H9 (cell line): ENCODE results near the gene PSMB7. TPM values are rescaled to one million over a fixed set of nuclear protein-coding genes. Genes with fewer than 3 reads are reported as not detected.

Experiments used
- DNase-seq: peaks from one replicate; pipeline ENCODE4 v3.0.0-alpha.2; 2017
- H2AFZ ChIP-seq: one replicate; pipeline ENCODE4 v1.6.1; 2013; ENCODE audit warnings: mild to moderate bottlenecking, low read length, control low read depth, moderate library complexity
- H2AK5ac ChIP-seq: 2 replicates; pipeline ENCODE4 v1.6.1; 2013; ENCODE audit warnings: low read length, control low read depth, mixed read lengths; ENCODE audit not compliant: insufficient read length
- H2BK120ac ChIP-seq: one replicate; pipeline ENCODE4 v1.6.1; 2013; ENCODE audit warnings: low read depth, mild to moderate bottlenecking, low read length, control low read depth, inconsistent platforms; ENCODE audit not compliant: poor library complexity, severe bottlenecking
- H2BK12ac ChIP-seq: 2 replicates; pipeline ENCODE4 v1.6.1; 2013; ENCODE audit warnings: low read length, control low read depth, mixed read lengths, low read depth; ENCODE audit not compliant: insufficient read length
- H2BK15ac ChIP-seq: 2 replicates; pipeline ENCODE4 v1.6.1; 2013; ENCODE audit warnings: low read depth, low read length, control low read depth
- H2BK20ac ChIP-seq: one replicate; pipeline ENCODE4 v1.6.1; 2013; ENCODE audit warnings: low read depth, mild to moderate bottlenecking, low read length, control low read depth, inconsistent platforms; ENCODE audit not compliant: poor library complexity, severe bottlenecking
- H2BK5ac ChIP-seq: 2 replicates; pipeline ENCODE4 v1.6.1; 2013; ENCODE audit warnings: low read length, control low read depth, mixed read lengths; ENCODE audit not compliant: insufficient read length
- H3K14ac ChIP-seq: 2 replicates; pipeline ENCODE4 v1.6.1; 2013; ENCODE audit warnings: low read length, control low read depth; ENCODE audit not compliant: insufficient read depth
- H3K18ac ChIP-seq: 2 replicates; pipeline ENCODE4 v1.6.1; 2013; ENCODE audit warnings: low read depth, mild to moderate bottlenecking, mixed read lengths, low read length, control low read depth; ENCODE audit not compliant: insufficient read length
- H3K23ac ChIP-seq: 2 replicates; pipeline ENCODE4 v1.6.1; 2013; ENCODE audit warnings: low read length, control low read depth, mixed read lengths, low read depth; ENCODE audit not compliant: insufficient read length
- H3K23me2 ChIP-seq: 2 replicates; pipeline ENCODE4 v1.6.1; 2013; ENCODE audit warnings: low read depth, mild to moderate bottlenecking, mixed read lengths, low read length, control low read depth; ENCODE audit not compliant: insufficient read length, poor library complexity, severe bottlenecking
- H3K27ac ChIP-seq: 2 replicates; pipeline ENCODE4 v1.5.1; 2013; ENCODE audit warnings: low read length, control low read depth, mixed read lengths, low read depth; ENCODE audit not compliant: insufficient read length
- H3K27me3 ChIP-seq: 2 replicates; pipeline ENCODE4 v1.6.1; 2013; ENCODE audit warnings: low read length, control low read depth, inconsistent platforms; ENCODE audit not compliant: insufficient read depth
- H3K4ac ChIP-seq: 2 replicates; pipeline ENCODE4 v1.6.1; 2013; ENCODE audit warnings: low read depth, mild to moderate bottlenecking, control low read depth, inconsistent platforms, low read length, moderate library complexity
- H3K4me1 ChIP-seq: 2 replicates; pipeline ENCODE4 v1.6.1; 2013; ENCODE audit warnings: low read length, control low read depth, inconsistent platforms; ENCODE audit not compliant: insufficient read depth
- H3K4me2 ChIP-seq: 2 replicates; pipeline ENCODE4 v1.6.1; 2013; ENCODE audit warnings: low read length, control low read depth, mixed read lengths; ENCODE audit not compliant: insufficient read length, insufficient read depth
- H3K56ac ChIP-seq: 2 replicates; pipeline ENCODE4 v1.6.1; 2013; ENCODE audit warnings: low read depth, mild to moderate bottlenecking, mixed read lengths, low read length, control low read depth; ENCODE audit not compliant: insufficient read length
- H3K79me1 ChIP-seq: 2 replicates; pipeline ENCODE4 v1.6.1; 2013; ENCODE audit warnings: low read depth, mild to moderate bottlenecking, moderate library complexity, low read length, control low read depth, inconsistent platforms; ENCODE audit not compliant: insufficient read depth, poor library complexity, severe bottlenecking
- H3K79me2 ChIP-seq: 2 replicates; pipeline ENCODE4 v1.6.1; 2013; ENCODE audit warnings: low read length, control low read depth, inconsistent platforms; ENCODE audit not compliant: insufficient read depth
- H3K9ac ChIP-seq: 2 replicates; pipeline ENCODE4 v1.6.1; 2013; ENCODE audit warnings: low read length, control low read depth, mixed read lengths; ENCODE audit not compliant: insufficient read length; ENCODE audit errors: extremely low read depth
- H3K9me3 ChIP-seq: one replicate; pipeline ENCODE4 v1.6.1; 2013; ENCODE audit warnings: low read depth, low read length, inconsistent platforms; ENCODE audit not compliant: control insufficient read depth
- H3T11ph ChIP-seq: one replicate; pipeline ENCODE4 v1.6.1; 2013; ENCODE audit warnings: mild to moderate bottlenecking, low read length, control low read depth, inconsistent platforms
- H4K20me1 ChIP-seq: one replicate; pipeline ENCODE4 v1.6.1; 2013; ENCODE audit not compliant: control insufficient read depth, insufficient read length, insufficient read depth
- H4K5ac ChIP-seq: 2 replicates; pipeline ENCODE4 v1.6.1; 2013; ENCODE audit warnings: low read depth, mild to moderate bottlenecking, mixed read lengths, low read length, control low read depth; ENCODE audit not compliant: insufficient read length
- H4K8ac ChIP-seq: replicated peaks from 2 replicates; pipeline ENCODE4 v1.6.1; 2013; ENCODE audit warnings: low read length, control low read depth, mixed read lengths, low read depth; ENCODE audit not compliant: insufficient read length
- H4K91ac ChIP-seq: 2 replicates; pipeline ENCODE4 v1.6.1; 2013; ENCODE audit warnings: low read depth, mild to moderate bottlenecking, moderate library complexity, mixed read lengths, low read length, control low read depth; ENCODE audit not compliant: insufficient read length
- H3K27ac Mint-ChIP-seq, 3 experiments: 2 replicates in 2 of 3; 3 replicates in 1 of 3; pipeline ENCODE4 v1.8.0; 2020 to 2021; ENCODE audit warnings: mixed read lengths in 3 of 3, mild to moderate bottlenecking in 1 of 3, moderate library complexity in 1 of 3
- H3K27me3 Mint-ChIP-seq: 2 replicates; pipeline ENCODE4 v1.8.0; 2021; ENCODE audit warnings: low read depth, mild to moderate bottlenecking, moderate library complexity, mixed read lengths
- H3K36me3 Mint-ChIP-seq, 3 experiments: 2 replicates in 2 of 3; 3 replicates in 1 of 3; pipeline ENCODE4 v1.8.0; 2020 to 2021; ENCODE audit warnings: low read depth in 3 of 3, mixed read lengths in 3 of 3; ENCODE audit not compliant: insufficient read depth in 1 of 3
- H3K4me1 Mint-ChIP-seq, 2 experiments: 2 replicates each; pipeline ENCODE4 v1.8.0; 2020; ENCODE audit warnings: mixed read lengths in 2 of 2
- H3K4me3 Mint-ChIP-seq, 2 experiments: 2 replicates in 1 of 2; 3 replicates in 1 of 2; pipeline ENCODE4 v1.8.0; 2020 to 2021; ENCODE audit warnings: mild to moderate bottlenecking in 2 of 2, mixed read lengths in 2 of 2, moderate library complexity in 1 of 2
- H3K9me3 Mint-ChIP-seq, 2 experiments: 2 replicates in 1 of 2; 3 replicates in 1 of 2; pipeline ENCODE4 v1.8.0; 2020; ENCODE audit warnings: mild to moderate bottlenecking in 2 of 2, mixed read lengths in 2 of 2, moderate library complexity in 1 of 2
- CTCF ChIP-seq: fragments of 200-600 bp; sonication (generic); conservative IDR thresholded peaks from 3 replicates; pipeline ENCODE4 v1.8.0; 2021; ENCODE audit warnings: antibody characterized with exemption, mild to moderate bottlenecking
- whole genome bisulfite sequencing: extraction: QIAGEN DNeasy Blood & Tissue Kit; methylation state at CpG from one replicate; pipeline ENCODE4 v1.1.7; 2013; ENCODE audit warnings: missing lambda C conversion rate, low lambda C conversion rate, mixed read lengths; ENCODE audit not compliant: insufficient read length; ENCODE audit errors: extremely low coverage; 5-methylcytosine and 5-hydroxymethylcytosine counted together
- total RNA-seq: library from RNA; stranded (reverse); gene quantifications from 2 replicates; pipeline ENCODE4 v1.2.1, GENCODE V29; 2021

The PSMB7 gene
- total RNA-seq, 1 experiment from 2014 or later: 209 TPM

- no peak overlapping the region for H2AFZ ChIP-seq
- no peaks in the 10 kb centered on the region for H3K79me1 ChIP-seq
- no peaks in the 10 kb centered on the region for H3K23me2 ChIP-seq
- DNase-seq: no peak
- no peak overlapping the region for H2BK15ac ChIP-seq
- no peak overlapping the region for H4K5ac ChIP-seq
- Mint-ChIP-seq H3K9me3 (0 out of 5 replicates have a peak, but pooled peaks cover 0 to 2% of the 10 kb centered on the region in 2 experiments), H3K36me3 (peaks cover 0 to 4% (median 0%) of the 10 kb centered on the region in 3 experiments; a peak in 1 of 7 replicates), H3K27me3 (no peaks in the 10 kb centered on the region), H3K4me3 (no peak overlapping the region), H3K27ac (no peak overlapping the region), H3K4me1 (peaks cover 3% of the 10 kb centered on the region in 2 experiments; a peak in 3 of 4 replicates)
- H3K56ac ChIP-seq: no peak overlapping the region
- no peak overlapping the region for H4K91ac ChIP-seq
- no peak overlapping the region for H2BK12ac ChIP-seq
- H2BK5ac ChIP-seq: no peak overlapping the region
- H3K27ac ChIP-seq: no peak overlapping the region
- no peak overlapping the region for H3K9ac ChIP-seq
- TF ChIP-seq CTCF: no peak
- no peak overlapping the region for H3T11ph ChIP-seq
- no peak overlapping the region for H3K23ac ChIP-seq
- H4K20me1 ChIP-seq: no peaks in the 10 kb centered on the region
- no peak overlapping the region for H2AK5ac ChIP-seq
- H3K79me2 ChIP-seq: no peaks in the 10 kb centered on the region
- no peak overlapping the region for H4K8ac ChIP-seq
- H3K4me2 ChIP-seq: no peak overlapping the region
- H3K4ac ChIP-seq: no peak overlapping the region
- H3K27me3 ChIP-seq: no peaks in the 10 kb centered on the region
- H3K9me3 ChIP-seq: no peaks in the 10 kb centered on the region
- H3K4me1 ChIP-seq: no peaks in the 10 kb centered on the region
- H3K18ac ChIP-seq: no peak overlapping the region
- H3K14ac ChIP-seq: no peak overlapping the region; the same call in 1 of the 2 replicates
- no CpG with 5 or more reads among the region's 10 CpGs for WGBS
- no peak overlapping the region for H2BK20ac ChIP-seq
- H2BK120ac ChIP-seq: no peak overlapping the region
Observed at GRCh38 chr9:124323904-124324303, 91.3 kb downstream of the PSMB7 start.
